HUES64 (cell line): Measurements from ENCODE around the gene NEU1.

Experiments used
- H3K27ac ChIP-seq: 2 replicates; pipeline ENCODE4 v1.7.0; 2013; ENCODE audit warnings: low read depth, low read length, inconsistent platforms
- H3K27me3 ChIP-seq: 2 replicates; pipeline ENCODE4 v1.6.1; 2013; ENCODE audit warnings: mild to moderate bottlenecking, low read length; ENCODE audit not compliant: insufficient read depth
- H3K36me3 ChIP-seq: 2 replicates; pipeline ENCODE4 v1.6.1; 2013; ENCODE audit warnings: mild to moderate bottlenecking, low read length; ENCODE audit not compliant: insufficient read depth
- H3K4me1 ChIP-seq: 2 replicates; pipeline ENCODE4 v1.6.1; 2013; ENCODE audit warnings: mild to moderate bottlenecking, low read length, moderate library complexity; ENCODE audit not compliant: insufficient read depth
- H3K4me3 ChIP-seq: 2 replicates; pipeline ENCODE4 v1.5.1; 2013; ENCODE audit warnings: mild to moderate bottlenecking, low read length, moderate library complexity
- H3K9ac ChIP-seq: 2 replicates; pipeline ENCODE4 v1.6.1; 2013; ENCODE audit warnings: mild to moderate bottlenecking, low read depth, low read length
- H3K9me3 ChIP-seq: 2 replicates; pipeline ENCODE4 v1.6.1; 2013; ENCODE audit warnings: low read depth, low read length; ENCODE audit not compliant: insufficient read depth
- WGBS: fragments of 150-250, 120-280 bp; methylation state at CpG from one replicate; pipeline ENCODE4 v1.1.7; 2013; ENCODE audit warnings: missing lambda C conversion rate; 5-methylcytosine and 5-hydroxymethylcytosine counted together

Gene NEU1

DNA sequence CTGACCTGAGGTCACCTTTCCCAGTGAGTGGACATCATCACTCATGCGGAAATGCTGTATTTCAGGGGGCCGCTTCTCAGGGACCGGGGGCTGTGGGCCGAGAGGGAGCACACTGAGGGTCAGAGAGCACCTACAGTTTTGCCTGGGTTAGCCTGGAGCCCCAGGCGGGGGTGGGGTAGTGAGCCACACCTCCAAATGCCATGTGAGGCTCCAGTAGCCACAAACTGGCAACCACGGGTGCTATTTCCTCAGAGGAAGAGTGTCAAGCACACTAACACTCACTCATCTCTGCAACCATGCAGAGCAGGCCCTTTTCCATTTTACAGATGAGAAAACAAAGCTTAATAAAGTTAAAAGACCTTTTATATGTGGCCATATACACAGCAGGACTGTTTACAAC, 30.2 kb upstream of the NEU1 start:
- H3K27me3 ChIP-seq, result no peaks in the 10 kb centered on the region
- H3K4me3 ChIP-seq, result no peak overlapping the region
- 0 out of 2 replicates have a peak, but pooled peaks cover 4% of the 10 kb centered on the region for H3K4me1 ChIP-seq
- H3K9ac ChIP-seq, result no peak overlapping the region
- H3K9me3 ChIP-seq, result no peaks in the 10 kb centered on the region
- H3K27ac ChIP-seq, result no peak overlapping the region
- peaks cover 83% of the 10 kb centered on the region for H3K36me3 ChIP-seq
- 93% methylated on average over 6 of the region's 6 CpGs for WGBS

- Histone ChIP-seq H3K4me3 (no peak overlapping the region), H3K9ac (no peak overlapping the region), H3K36me3 (peaks cover 93% of the 10 kb centered on the region), H3K27me3 (no peaks in the 10 kb centered on the region), H3K9me3 (no peaks in the 10 kb centered on the region), H3K27ac (no peak overlapping the region), H3K4me1 (no peaks in the 10 kb centered on the region)
- WGBS, result 93% methylated on average over 3 of the region's 3 CpGs
Observed at GRCh38 chr6:31889331-31889972, 26.8 kb upstream of the NEU1 start.

GRCh38 chr6:31888276-31889258, 25.9 kb upstream of the NEU1 start:
- H3K9ac ChIP-seq, result no peak overlapping the region
- no peaks in the 10 kb centered on the region for H3K9me3 ChIP-seq
- peaks cover 93% of the 10 kb centered on the region for H3K36me3 ChIP-seq
- H3K27ac ChIP-seq, result no peak overlapping the region
- 94% methylated on average over 43 of the region's 43 CpGs for WGBS
- H3K4me3 ChIP-seq, result no peak overlapping the region
- H3K4me1 ChIP-seq, result no peaks in the 10 kb centered on the region
- H3K27me3 ChIP-seq, result no peaks in the 10 kb centered on the region

DNA sequence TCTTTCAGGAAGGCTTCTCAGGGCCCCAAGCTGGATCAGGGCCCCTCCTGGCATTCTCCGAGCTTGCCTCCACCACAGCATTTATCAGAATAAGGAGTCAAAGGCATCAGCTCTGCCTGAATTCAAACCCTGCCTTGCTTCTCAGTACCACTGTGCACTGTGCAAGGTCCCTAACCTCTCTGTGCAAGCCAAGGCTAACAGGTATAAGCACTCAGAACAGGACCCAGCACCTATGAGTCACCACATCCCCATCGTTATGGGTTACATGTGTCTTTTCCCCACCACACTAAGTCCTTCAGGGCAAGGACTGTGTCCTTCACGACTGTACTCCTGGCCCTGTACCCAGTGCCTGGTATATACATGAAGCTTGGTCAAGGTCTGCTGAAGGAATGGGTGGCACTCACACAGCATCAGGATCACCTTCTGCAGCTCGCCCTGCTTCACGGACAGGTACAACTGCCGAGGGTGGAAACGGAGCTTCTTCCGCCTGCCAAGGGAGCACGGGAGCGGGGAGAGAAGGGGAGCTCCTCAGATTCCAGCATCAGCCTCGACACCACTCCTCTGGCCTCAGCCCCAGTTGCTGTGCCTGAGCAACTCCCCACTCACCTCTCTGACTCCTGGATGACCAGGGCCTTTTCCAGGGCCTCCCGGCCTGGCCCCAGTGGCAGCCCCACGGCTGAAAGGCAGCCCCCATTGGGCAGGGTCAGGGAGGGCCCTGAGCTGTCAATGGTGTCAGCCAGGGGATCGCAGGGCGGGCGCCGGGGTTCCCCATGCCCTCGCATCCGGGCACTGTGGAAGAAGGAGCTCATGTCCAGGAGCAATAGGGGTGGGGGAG, 24.8 kb upstream of the NEU1 start:
- Histone ChIP-seq H3K9me3 (no peaks in the 10 kb centered on the region), H3K36me3 (peaks cover 93% of the 10 kb centered on the region), H3K27me3 (no peaks in the 10 kb centered on the region), H3K4me1 (no peaks in the 10 kb centered on the region), H3K4me3 (no peak overlapping the region), H3K27ac (no peak overlapping the region), H3K9ac (no peak overlapping the region)
- WGBS, result 97% methylated on average over 19 of the region's 19 CpGs

- 97% methylated on average over 18 of the region's 18 CpGs for WGBS
- Histone ChIP-seq H3K27me3 (no peaks in the 10 kb centered on the region), H3K36me3 (peaks cover 91% of the 10 kb centered on the region), H3K4me3 (no peak overlapping the region), H3K9me3 (no peaks in the 10 kb centered on the region), H3K4me1 (no peaks in the 10 kb centered on the region), H3K9ac (no peak overlapping the region), H3K27ac (no peak overlapping the region)
Observed at GRCh38 chr6:31886541-31886991, 23.9 kb upstream of the NEU1 start.

DNA sequence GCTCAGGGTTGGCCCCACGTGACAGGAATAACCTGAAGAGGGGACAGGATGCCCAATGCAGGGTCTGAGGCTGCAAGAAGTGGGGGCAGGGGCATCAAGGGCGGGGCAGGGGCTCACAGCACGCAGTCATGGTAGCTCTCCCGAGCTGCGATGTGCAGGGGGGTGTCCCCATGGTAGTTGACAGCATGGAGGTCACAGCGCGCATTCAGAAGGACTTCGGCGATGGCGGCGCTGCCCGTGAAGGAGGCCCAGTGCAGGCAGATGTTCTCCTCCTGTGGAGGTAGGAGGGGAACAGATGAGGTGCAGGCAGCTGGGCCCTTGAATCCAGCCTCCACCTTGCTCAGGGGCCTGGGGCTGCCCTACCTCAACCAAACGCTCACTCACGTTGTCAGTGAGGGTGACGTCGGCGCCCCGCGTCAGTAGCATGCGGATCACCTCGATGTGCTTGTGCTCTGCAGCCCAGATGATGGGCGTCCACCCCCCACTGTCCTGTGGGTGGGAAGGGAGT, 22.0 kb upstream of the NEU1 start:
- H3K9me3 ChIP-seq, result no peaks in the 10 kb centered on the region
- H3K36me3 ChIP-seq, result peaks cover 96% of the 10 kb centered on the region
- no peak overlapping the region for H3K27ac ChIP-seq
- no peak overlapping the region for H3K9ac ChIP-seq
- H3K27me3 ChIP-seq, result no peaks in the 10 kb centered on the region
- 96% methylated on average over 22 of the region's 22 CpGs for WGBS
- no peaks in the 10 kb centered on the region for H3K4me1 ChIP-seq
- H3K4me3 ChIP-seq, result no peak overlapping the region

DNA sequence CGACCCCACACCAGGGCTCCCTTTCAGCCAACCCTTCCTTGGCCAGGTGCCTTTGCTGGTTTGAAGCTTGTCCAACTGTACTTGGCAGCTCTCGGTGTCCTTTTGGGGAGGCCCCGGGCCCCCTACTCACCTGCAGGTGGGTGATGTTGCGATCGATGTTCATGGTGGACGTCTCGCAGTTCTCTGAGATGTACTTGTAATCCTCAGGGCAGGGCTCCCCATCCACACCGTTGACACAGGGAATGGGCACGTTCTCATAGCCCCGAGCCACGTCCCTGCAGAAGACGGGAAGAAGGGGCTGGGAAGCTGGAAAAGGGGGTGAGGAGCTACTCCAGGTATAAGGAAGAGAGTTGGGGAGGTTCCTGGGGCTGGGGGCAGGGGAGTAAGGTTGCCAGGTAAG, 21.1 kb upstream of the NEU1 start:
- H3K27ac ChIP-seq, result no peak overlapping the region
- no peaks in the 10 kb centered on the region for H3K4me1 ChIP-seq
- WGBS, result 96% methylated on average over 12 of the region's 12 CpGs
- no peak overlapping the region for H3K4me3 ChIP-seq
- no peak overlapping the region for H3K9ac ChIP-seq
- H3K9me3 ChIP-seq, result no peaks in the 10 kb centered on the region
- no peaks in the 10 kb centered on the region for H3K27me3 ChIP-seq
- H3K36me3 ChIP-seq, result peaks cover 89% of the 10 kb centered on the region

- Histone ChIP-seq H3K4me3 (no peak overlapping the region), H3K36me3 (peaks cover 76% of the 10 kb centered on the region)
- WGBS, result 95% methylated on average over 6 of the region's 6 CpGs
Observed at GRCh38 chr6:31882344-31882743, 19.7 kb upstream of the NEU1 start.

GRCh38 chr6:31881136-31881859, 18.7 kb upstream of the NEU1 start:
- Histone ChIP-seq H3K9ac (no peak overlapping the region), H3K27ac (no peak overlapping the region), H3K36me3 (peaks cover 66% of the 10 kb centered on the region), H3K27me3 (no peaks in the 10 kb centered on the region), H3K9me3 (no peaks in the 10 kb centered on the region), H3K4me1 (no peaks in the 10 kb centered on the region), H3K4me3 (no peak overlapping the region)
- 93% methylated on average over 9 of the region's 9 CpGs for WGBS

More at GRCh38 chr6:31882344-31882743, 19.7 kb upstream of the NEU1 start:
- no peaks in the 10 kb centered on the region for H3K9me3 ChIP-seq
- no peak overlapping the region for H3K27ac ChIP-seq
- no peaks in the 10 kb centered on the region for H3K27me3 ChIP-seq
- H3K4me1 ChIP-seq, result no peaks in the 10 kb centered on the region
- no peak overlapping the region for H3K9ac ChIP-seq

- Histone ChIP-seq H3K36me3 (peaks cover 59% of the 10 kb centered on the region), H3K9ac (no peak overlapping the region), H3K27me3 (no peaks in the 10 kb centered on the region), H3K9me3 (no peaks in the 10 kb centered on the region), H3K4me1 (no peaks in the 10 kb centered on the region), H3K4me3 (no peak overlapping the region), H3K27ac (no peak overlapping the region)
- 96% methylated on average over 10 of the region's 10 CpGs for WGBS
Observed at GRCh38 chr6:31880616-31881015, 18.0 kb upstream of the NEU1 start.
